GM21360 (cell line): ENCODE data around the gene ABCC3.

Experiments
- ATAC-seq: cut with Tn5 transposase; IDR thresholded peaks from one replicate; pipeline ENCODE4 v1.9.1; 2021; ENCODE audit warnings: mild to moderate bottlenecking, moderate library complexity; ENCODE audit not compliant: unreplicated experiment

ABCC3 gene

GRCh38 chr17:50641357-50641756, 6.7 kb downstream of the ABCC3 start:
- no peak for ATAC-seq

GRCh38 chr17:50642071-50642721, 7.5 kb downstream of the ABCC3 start:
- no peak for ATAC-seq

- no peak for ATAC-seq
Measured at GRCh38 chr17:50642722-50643656, 8.3 kb downstream of the ABCC3 start.

- no peak for ATAC-seq
Measured at GRCh38 chr17:50645748-50646682, 11.3 kb downstream of the ABCC3 start.

- no peak for ATAC-seq
Measured at GRCh38 chr17:50647187-50647586, 12.5 kb downstream of the ABCC3 start.

- ATAC-seq: no peak
Measured at GRCh38 chr17:50649042-50649908, 14.6 kb downstream of the ABCC3 start.

- ATAC-seq: no peak
Measured at GRCh38 chr17:50651661-50652060, 17.0 kb downstream of the ABCC3 start.

- ATAC-seq: no peak
Measured at GRCh38 chr17:50653738-50654137, 19.1 kb downstream of the ABCC3 start.

- ATAC-seq: no peak
Measured at GRCh38 chr17:50656509-50656908, 21.8 kb downstream of the ABCC3 start.

- ATAC-seq: no peak
Measured at GRCh38 chr17:50657054-50657453, 22.4 kb downstream of the ABCC3 start.

GRCh38 chr17:50657627-50658026, 22.9 kb downstream of the ABCC3 start:
- ATAC-seq: no peak

GRCh38 chr17:50658616-50659015, 23.9 kb downstream of the ABCC3 start:
- ATAC-seq: no peak

- no peak for ATAC-seq
Measured at GRCh38 chr17:50659179-50659578, 24.5 kb downstream of the ABCC3 start.

GRCh38 chr17:50660042-50660886, 25.6 kb downstream of the ABCC3 start:
- ATAC-seq: no peak

GRCh38 chr17:50660887-50661345, 26.2 kb downstream of the ABCC3 start:
- no peak for ATAC-seq

- ATAC-seq: no peak
Measured at GRCh38 chr17:50661348-50661747, 26.7 kb downstream of the ABCC3 start.

GRCh38 chr17:50661795-50662391, 27.2 kb downstream of the ABCC3 start:
- no peak for ATAC-seq

GRCh38 chr17:50662632-50663225, 28.0 kb downstream of the ABCC3 start:
- no peak for ATAC-seq
